Measurements from ENCODE around the gene MOGAT1.

Gene MOGAT1

DNA sequence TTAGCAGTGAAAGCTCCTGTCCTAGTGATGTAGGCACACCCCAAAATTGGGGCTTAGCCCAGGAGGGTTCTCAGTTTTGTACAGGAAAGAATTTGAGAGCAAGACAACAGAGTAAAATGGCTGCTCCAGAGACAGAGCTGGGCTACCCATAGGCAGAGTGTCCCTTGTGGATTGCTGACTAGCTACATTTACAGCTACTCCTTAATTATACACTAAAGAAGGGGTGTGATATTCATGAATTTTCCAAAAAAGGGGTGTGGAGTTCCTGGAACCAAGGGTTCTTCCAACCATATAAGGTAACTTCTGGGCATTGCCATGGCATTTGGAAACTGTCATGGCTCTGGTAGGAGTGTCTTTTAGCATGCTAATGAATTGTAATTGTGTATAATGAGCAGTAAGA lies 52.8 kb downstream of the MOGAT1 start:
- ChIA-PET POLR2A (no interaction called here), CTCF (interaction anchor here (1.1 to 1.4 kb wide), 4 partner anchors 10 to 215 kb away, joined by 3 to 4 read pairs (median 3); no protein-coding TSS in a partner anchor)
- no peak for DNase-seq (ENCODE audit: extremely low spot score)
- TF ChIP-seq, protein P1, sequence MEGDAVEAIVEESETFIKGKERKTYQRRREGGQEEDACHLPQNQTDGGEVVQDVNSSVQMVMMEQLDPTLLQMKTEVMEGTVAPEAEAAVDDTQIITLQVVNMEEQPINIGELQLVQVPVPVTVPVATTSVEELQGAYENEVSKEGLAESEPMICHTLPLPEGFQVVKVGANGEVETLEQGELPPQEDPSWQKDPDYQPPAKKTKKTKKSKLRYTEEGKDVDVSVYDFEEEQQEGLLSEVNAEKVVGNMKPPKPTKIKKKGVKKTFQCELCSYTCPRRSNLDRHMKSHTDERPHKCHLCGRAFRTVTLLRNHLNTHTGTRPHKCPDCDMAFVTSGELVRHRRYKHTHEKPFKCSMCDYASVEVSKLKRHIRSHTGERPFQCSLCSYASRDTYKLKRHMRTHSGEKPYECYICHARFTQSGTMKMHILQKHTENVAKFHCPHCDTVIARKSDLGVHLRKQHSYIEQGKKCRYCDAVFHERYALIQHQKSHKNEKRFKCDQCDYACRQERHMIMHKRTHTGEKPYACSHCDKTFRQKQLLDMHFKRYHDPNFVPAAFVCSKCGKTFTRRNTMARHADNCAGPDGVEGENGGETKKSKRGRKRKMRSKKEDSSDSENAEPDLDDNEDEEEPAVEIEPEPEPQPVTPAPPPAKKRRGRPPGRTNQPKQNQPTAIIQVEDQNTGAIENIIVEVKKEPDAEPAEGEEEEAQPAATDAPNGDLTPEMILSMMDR (IDR thresholded peaks at IDR 0.05; ENCODE audit: control extremely low read depth, extremely low read depth, low read depth, missing control alignments) = no peak

- no peak for DNase-seq (ENCODE audit: extremely low spot score)
- CTCF ChIA-PET = interaction anchor here (0.7 to 1.9 kb wide), 3 partner anchors 11 to 161 kb away, joined by 3 to 6 read pairs (median 4); no protein-coding TSS in a partner anchor
- TF ChIP-seq, protein P1 (IDR thresholded peaks at IDR 0.05; ENCODE audit: control extremely low read depth, extremely low read depth, low read depth, missing control alignments) = no peak
- POLR2A ChIA-PET = no interaction called here
Observed at GRCh38 chr2:222728621-222729020, 57.2 kb downstream of the MOGAT1 start.

- ChIA-PET CTCF (interaction anchor here (0.7 to 1.9 kb wide), 9 partner anchors 11 to 209 kb away, joined by 3 to 6 read pairs (median 4); no protein-coding TSS in a partner anchor), POLR2A (no interaction called here)
- TF ChIP-seq, protein P1 (IDR thresholded peaks at IDR 0.05; ENCODE audit: control extremely low read depth, extremely low read depth, low read depth, missing control alignments) = no peak
- peak; percentile 29 for DNase-seq (ENCODE audit: extremely low spot score)
Observed at GRCh38 chr2:222730366-222730999, 59.0 kb downstream of the MOGAT1 start.

DNA sequence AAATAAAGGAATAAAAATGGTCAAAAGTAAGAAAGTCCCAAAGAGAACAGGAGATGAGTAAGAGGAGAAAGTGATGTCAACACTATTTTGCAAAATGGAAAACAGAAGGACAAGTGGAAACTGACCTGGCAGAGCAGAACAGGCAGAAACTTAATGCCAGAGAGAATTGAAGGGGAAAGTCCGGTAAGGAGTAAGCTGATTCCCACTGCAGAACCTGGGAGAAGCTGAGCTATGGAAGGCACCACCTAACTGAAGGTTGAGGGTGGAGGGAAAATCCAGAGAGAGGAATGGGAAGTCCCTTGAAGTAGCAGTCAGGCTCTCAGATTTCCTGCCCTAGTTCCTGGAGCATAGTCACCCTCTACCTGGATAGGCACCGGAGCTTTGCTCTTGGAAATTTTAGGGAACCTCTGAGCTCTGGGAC lies 59.8 kb downstream of the MOGAT1 start:
- POLR2A ChIA-PET = no interaction called here
- TF ChIP-seq, protein P1 (IDR thresholded peaks at IDR 0.05; ENCODE audit: control extremely low read depth, extremely low read depth, low read depth, missing control alignments) = no peak
- CTCF ChIA-PET = interaction anchor here (0.8 to 2.0 kb wide), 7 partner anchors 11 to 208 kb away, joined by 3 to 6 read pairs (median 4); no protein-coding TSS in a partner anchor
- DNase-seq (ENCODE audit: extremely low spot score) = no peak

GRCh38 chr2:222732489-222733178 lies 61.2 kb downstream of the MOGAT1 start:
- DNase-seq (ENCODE audit: extremely low spot score) = no peak
- TF ChIP-seq, protein P1 (IDR thresholded peaks at IDR 0.05; ENCODE audit: control extremely low read depth, extremely low read depth, low read depth, missing control alignments) = no peak
- ChIA-PET POLR2A (no interaction called here), CTCF (interaction anchor here (0.9 to 2.0 kb wide), 2 partner anchors 15 to 18 kb away, joined by 3 to 4 read pairs; no protein-coding TSS in a partner anchor)

GRCh38 chr2:222733470-222733845 lies 62.0 kb downstream of the MOGAT1 start:
- no peak for DNase-seq (ENCODE audit: extremely low spot score)
- ChIA-PET CTCF (interaction anchor here (1.1 to 2.2 kb wide), 4 partner anchors 10 to 34 kb away, joined by 3 to 8 read pairs (median 4); no protein-coding TSS in a partner anchor), POLR2A (no interaction called here)
- TF ChIP-seq, protein P1 (IDR thresholded peaks at IDR 0.05; ENCODE audit: control extremely low read depth, extremely low read depth, low read depth, missing control alignments) = no peak
